Ishikawa (cell line): Measurements from ENCODE around the gene DNAH17.

Source experiments
- CEBPB ChIP-seq: IDR thresholded peaks from 2 replicates; pipeline ENCODE4 v1.6.1; 2012
- CREB1 ChIP-seq: IDR thresholded peaks from 2 replicates; pipeline ENCODE4 v1.6.1; 2012; ENCODE audit warnings: low read depth
- EGR1 ChIP-seq: IDR thresholded peaks from 2 replicates; pipeline ENCODE4 v1.6.1; 2012
- EP300 ChIP-seq: IDR thresholded peaks from 2 replicates; pipeline ENCODE4 v1.6.1; 2012; ENCODE audit warnings: borderline replicate concordance
- FOXM1 ChIP-seq: IDR thresholded peaks from 2 replicates; pipeline ENCODE4 v1.6.1; 2012; ENCODE audit warnings: low read depth, borderline replicate concordance
- MAX ChIP-seq: IDR thresholded peaks from 2 replicates; pipeline ENCODE4 v1.6.1; 2012
- NFIC ChIP-seq: IDR thresholded peaks from 2 replicates; pipeline ENCODE4 v1.6.1; 2012
- RAD21 ChIP-seq: IDR thresholded peaks from 2 replicates; pipeline ENCODE4 v1.6.1; 2012; ENCODE audit warnings: low read depth
- REST ChIP-seq: IDR thresholded peaks from 2 replicates; pipeline ENCODE4 v1.6.1; 2012; ENCODE audit warnings: low read depth, mild to moderate bottlenecking
- TAF1 ChIP-seq: IDR thresholded peaks from 2 replicates; pipeline ENCODE4 v1.6.1; 2012; ENCODE audit warnings: low read depth, mild to moderate bottlenecking
- USF1 ChIP-seq: IDR thresholded peaks from 2 replicates; pipeline ENCODE4 v1.6.1; 2012
- YY1 ChIP-seq: IDR thresholded peaks from 2 replicates; pipeline ENCODE4 v1.6.1; 2012; ENCODE audit warnings: low read depth
- ZBTB7A ChIP-seq: IDR thresholded peaks from 2 replicates; pipeline ENCODE4 v1.6.1; 2012; ENCODE audit warnings: low read depth

GRCh38 chr17:78557598-78558039, 19.6 kb downstream of the DNAH17 start:
- TF ChIP-seq REST = no peak
- no peak for TF ChIP-seq USF1
- no peak for TF ChIP-seq TAF1
- no peak for TF ChIP-seq CEBPB
- no peak for TF ChIP-seq EP300
- TF ChIP-seq YY1 = no peak
- TF ChIP-seq MAX = no peak
- TF ChIP-seq EGR1 = no peak
- no peak for TF ChIP-seq RAD21
- TF ChIP-seq FOXM1 = no peak
- no peak for TF ChIP-seq CREB1
- no peak for TF ChIP-seq ZBTB7A
- TF ChIP-seq NFIC = no peak
